K562 (cell line): ENCODE data around the gene SPATA25. TPM values are rescaled to one million over a fixed set of nuclear protein-coding genes. Genes with fewer than 3 reads are reported as not detected.
A peak's percentile ranks its signal among the peaks of the same experiment; 100 is the strongest.

ENCODE experiments used
- DIDO1 ChIP-seq: fragments of 450-650 bp; IDR thresholded peaks from 2 replicates; pipeline ENCODE4 v1.6.1; 2016; ENCODE audit warnings: low read depth, missing biosample characterization, missing genetic modification characterization
- FIP1L1 ChIP-seq: fragments of 200-400 bp; formaldehyde crosslinking; IDR thresholded peaks from 2 replicates; pipeline ENCODE4 v1.6.1; 2018; ENCODE audit warnings: mild to moderate bottlenecking, low read depth, low read length; ENCODE audit not compliant: poor library complexity, severe bottlenecking
- HNRNPK ChIP-seq: fragments of 200-400 bp; formaldehyde crosslinking; IDR thresholded peaks from one replicate; pipeline ENCODE4 v1.6.1; 2018; ENCODE audit warnings: mild to moderate bottlenecking, low read depth, low read length; ENCODE audit not compliant: poor library complexity, severe bottlenecking
- IFI16 ChIP-seq: fragments of 250-450 bp; sonication (Bioruptor Pico); IDR thresholded peaks from 2 replicates; pipeline ENCODE4 v2.1.2; 2022; ENCODE audit warnings: mild to moderate bottlenecking, inconsistent platforms
- KDM4B ChIP-seq, 2 experiments: fragments of 450-650 bp in 1 of 2; sonication (generic) in 1 of 2; IDR thresholded peaks; 2 replicates each; pipeline ENCODE4 v1.6.1; 2016 to 2017; ENCODE audit warnings: borderline replicate concordance in 2 of 2, antibody characterized with exemption in 1 of 2, low read depth in 1 of 2, mild to moderate bottlenecking in 1 of 2
- MCM7 ChIP-seq, 2 experiments: fragments of 450-650 bp; IDR thresholded peaks; 2 replicates each; pipeline ENCODE4 v1.6.1; 2016 to 2018
- MEIS2 ChIP-seq: fragments of 450-650 bp; IDR thresholded peaks from 2 replicates; pipeline ENCODE4 v1.6.1; 2014; ENCODE audit warnings: mild to moderate bottlenecking; ENCODE audit not compliant: partially characterized antibody
- NFATC3 ChIP-seq: fragments of 450-650 bp; IDR thresholded peaks from 2 replicates; pipeline ENCODE4 v1.6.1; 2017; ENCODE audit warnings: mild to moderate bottlenecking
- RBFOX2 ChIP-seq: fragments of 200-400 bp; formaldehyde crosslinking; IDR thresholded peaks from 2 replicates; pipeline ENCODE4 v1.6.1; 2017; ENCODE audit warnings: low read depth, mild to moderate bottlenecking, low read length, moderate library complexity
- RFX1 ChIP-seq: fragments of 450-650 bp; IDR thresholded peaks from 2 replicates; pipeline ENCODE4 v1.6.1; 2016; ENCODE audit warnings: mild to moderate bottlenecking, moderate library complexity
- SMARCC2 ChIP-seq: fragments of 450-650 bp; IDR thresholded peaks from 2 replicates; pipeline ENCODE4 v1.6.1; 2017; ENCODE audit warnings: antibody characterized with exemption, moderate library complexity, mild to moderate bottlenecking, low read depth
- SNRNP70 ChIP-seq: fragments of 200-400 bp; formaldehyde crosslinking; optimal IDR thresholded peaks from 2 replicates; pipeline ENCODE3; 2017; ENCODE audit warnings: low read depth, low read length
- SUPT5H ChIP-seq: fragments of 450-650 bp; IDR thresholded peaks from 2 replicates; pipeline ENCODE4 v1.6.1; 2016
- ZNF282 ChIP-seq: sonication (generic); formaldehyde crosslinking; IDR thresholded peaks from 2 replicates; pipeline ENCODE4 v1.8.1; 2023; ENCODE audit warnings: missing genetic modification reagents
- polyA plus RNA-seq, 8 experiments: library from polyadenylated mRNA; depleted of rRNA in 4 of 8; stranded (reverse) in 5 of 8; unstranded in 3 of 8; fragments of >200 nt; fragmentation: Nextera tagmentation in 2 of 8; fragmentation: Illumina TruSeq in 1 of 8; extraction: Ambion mirVana in 2 of 8; extraction: Trizol in 1 of 8; gene quantifications; 2 replicates each; pipeline versions ENCODE4 v1.2.1 to v1.2.3, GENCODE V29; 2011 to 2014; ENCODE audit warnings: inconsistent platforms in 1 of 8, missing spikeins in 1 of 8
- total RNA-seq, 7 experiments: library from RNA; depleted of rRNA in 6 of 7; stranded (reverse); fragments of >200 nt in 6 of 7; fragmentation: Illumina TruSeq in 2 of 7; extraction: Trizol in 2 of 7; gene quantifications; 2 replicates each; pipeline versions ENCODE4 v1.2.1 to v1.2.3, GENCODE V29; 2011 to 2021; ENCODE audit warnings: low replicate concordance in 1 of 7
- TF ChIP-seq, protein P1 (sequence below): fragments of 200-600 bp; sonication (generic); IDR thresholded peaks from one replicate; pipeline ENCODE4 v1.6.1; 2012; ENCODE audit warnings: mild to moderate bottlenecking, low read depth, low read length, inconsistent platforms
- TF ChIP-seq, protein P2 (sequence below): fragments of 250-450 bp; sonication (Bioruptor Pico); IDR thresholded peaks from 2 replicates; pipeline ENCODE4 v1.8.0; 2021; ENCODE audit warnings: borderline replicate concordance, mild to moderate bottlenecking, moderate library complexity; ENCODE audit not compliant: poor library complexity, severe bottlenecking

Gene SPATA25
- total and polyA plus RNA-seq, 9 of the 15 experiments (the other 6 are each of a cell fraction or from before 2014, with no cell fraction given): 0.21 to 0.95 (median 0.53) TPM; not detected in 3

DNA sequence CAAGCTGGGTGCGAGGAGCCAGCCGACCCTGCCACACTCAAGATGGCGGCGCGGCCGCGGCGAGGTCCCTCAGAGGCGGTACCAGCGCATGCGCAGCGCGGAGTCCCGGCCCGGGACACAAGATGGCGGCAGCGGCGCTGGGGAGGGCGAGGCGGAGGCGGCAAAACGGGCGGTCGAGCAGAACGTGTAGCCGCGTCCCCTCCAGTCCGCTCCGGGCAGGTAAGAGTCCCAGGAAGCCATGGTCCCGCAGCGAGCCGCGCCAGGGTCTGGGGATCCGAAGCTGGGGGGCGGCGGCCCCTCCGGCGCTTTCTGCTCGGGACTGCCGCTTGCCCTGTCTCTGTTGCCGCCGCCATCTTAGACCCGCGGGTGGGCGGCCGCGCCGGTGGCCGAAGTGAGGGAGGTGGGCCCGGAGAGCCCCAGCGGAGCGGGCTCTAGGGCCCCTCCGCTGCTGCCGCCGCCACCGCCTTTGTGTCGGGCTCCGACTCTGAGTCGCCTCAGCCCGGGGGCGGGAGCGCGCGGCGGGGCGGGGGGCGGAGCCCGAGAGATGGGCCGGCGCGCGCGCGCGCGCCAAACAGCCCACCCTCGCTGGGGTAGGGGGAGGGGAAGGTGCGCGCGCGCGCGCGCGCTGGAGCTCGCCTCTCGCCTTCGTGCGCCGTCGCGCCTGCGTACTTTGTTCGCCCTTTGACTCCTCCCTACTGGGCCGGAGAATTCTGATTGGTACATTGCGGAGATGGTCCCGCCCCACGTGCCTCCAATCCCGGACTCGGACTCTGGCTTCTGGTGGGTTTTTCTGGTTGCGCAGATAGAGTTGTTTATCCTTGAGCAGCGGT lies 47.4 kb upstream of the SPATA25 start, which contains the start of gene PCIF1 (continued):
- TF ChIP-seq, protein P1, sequence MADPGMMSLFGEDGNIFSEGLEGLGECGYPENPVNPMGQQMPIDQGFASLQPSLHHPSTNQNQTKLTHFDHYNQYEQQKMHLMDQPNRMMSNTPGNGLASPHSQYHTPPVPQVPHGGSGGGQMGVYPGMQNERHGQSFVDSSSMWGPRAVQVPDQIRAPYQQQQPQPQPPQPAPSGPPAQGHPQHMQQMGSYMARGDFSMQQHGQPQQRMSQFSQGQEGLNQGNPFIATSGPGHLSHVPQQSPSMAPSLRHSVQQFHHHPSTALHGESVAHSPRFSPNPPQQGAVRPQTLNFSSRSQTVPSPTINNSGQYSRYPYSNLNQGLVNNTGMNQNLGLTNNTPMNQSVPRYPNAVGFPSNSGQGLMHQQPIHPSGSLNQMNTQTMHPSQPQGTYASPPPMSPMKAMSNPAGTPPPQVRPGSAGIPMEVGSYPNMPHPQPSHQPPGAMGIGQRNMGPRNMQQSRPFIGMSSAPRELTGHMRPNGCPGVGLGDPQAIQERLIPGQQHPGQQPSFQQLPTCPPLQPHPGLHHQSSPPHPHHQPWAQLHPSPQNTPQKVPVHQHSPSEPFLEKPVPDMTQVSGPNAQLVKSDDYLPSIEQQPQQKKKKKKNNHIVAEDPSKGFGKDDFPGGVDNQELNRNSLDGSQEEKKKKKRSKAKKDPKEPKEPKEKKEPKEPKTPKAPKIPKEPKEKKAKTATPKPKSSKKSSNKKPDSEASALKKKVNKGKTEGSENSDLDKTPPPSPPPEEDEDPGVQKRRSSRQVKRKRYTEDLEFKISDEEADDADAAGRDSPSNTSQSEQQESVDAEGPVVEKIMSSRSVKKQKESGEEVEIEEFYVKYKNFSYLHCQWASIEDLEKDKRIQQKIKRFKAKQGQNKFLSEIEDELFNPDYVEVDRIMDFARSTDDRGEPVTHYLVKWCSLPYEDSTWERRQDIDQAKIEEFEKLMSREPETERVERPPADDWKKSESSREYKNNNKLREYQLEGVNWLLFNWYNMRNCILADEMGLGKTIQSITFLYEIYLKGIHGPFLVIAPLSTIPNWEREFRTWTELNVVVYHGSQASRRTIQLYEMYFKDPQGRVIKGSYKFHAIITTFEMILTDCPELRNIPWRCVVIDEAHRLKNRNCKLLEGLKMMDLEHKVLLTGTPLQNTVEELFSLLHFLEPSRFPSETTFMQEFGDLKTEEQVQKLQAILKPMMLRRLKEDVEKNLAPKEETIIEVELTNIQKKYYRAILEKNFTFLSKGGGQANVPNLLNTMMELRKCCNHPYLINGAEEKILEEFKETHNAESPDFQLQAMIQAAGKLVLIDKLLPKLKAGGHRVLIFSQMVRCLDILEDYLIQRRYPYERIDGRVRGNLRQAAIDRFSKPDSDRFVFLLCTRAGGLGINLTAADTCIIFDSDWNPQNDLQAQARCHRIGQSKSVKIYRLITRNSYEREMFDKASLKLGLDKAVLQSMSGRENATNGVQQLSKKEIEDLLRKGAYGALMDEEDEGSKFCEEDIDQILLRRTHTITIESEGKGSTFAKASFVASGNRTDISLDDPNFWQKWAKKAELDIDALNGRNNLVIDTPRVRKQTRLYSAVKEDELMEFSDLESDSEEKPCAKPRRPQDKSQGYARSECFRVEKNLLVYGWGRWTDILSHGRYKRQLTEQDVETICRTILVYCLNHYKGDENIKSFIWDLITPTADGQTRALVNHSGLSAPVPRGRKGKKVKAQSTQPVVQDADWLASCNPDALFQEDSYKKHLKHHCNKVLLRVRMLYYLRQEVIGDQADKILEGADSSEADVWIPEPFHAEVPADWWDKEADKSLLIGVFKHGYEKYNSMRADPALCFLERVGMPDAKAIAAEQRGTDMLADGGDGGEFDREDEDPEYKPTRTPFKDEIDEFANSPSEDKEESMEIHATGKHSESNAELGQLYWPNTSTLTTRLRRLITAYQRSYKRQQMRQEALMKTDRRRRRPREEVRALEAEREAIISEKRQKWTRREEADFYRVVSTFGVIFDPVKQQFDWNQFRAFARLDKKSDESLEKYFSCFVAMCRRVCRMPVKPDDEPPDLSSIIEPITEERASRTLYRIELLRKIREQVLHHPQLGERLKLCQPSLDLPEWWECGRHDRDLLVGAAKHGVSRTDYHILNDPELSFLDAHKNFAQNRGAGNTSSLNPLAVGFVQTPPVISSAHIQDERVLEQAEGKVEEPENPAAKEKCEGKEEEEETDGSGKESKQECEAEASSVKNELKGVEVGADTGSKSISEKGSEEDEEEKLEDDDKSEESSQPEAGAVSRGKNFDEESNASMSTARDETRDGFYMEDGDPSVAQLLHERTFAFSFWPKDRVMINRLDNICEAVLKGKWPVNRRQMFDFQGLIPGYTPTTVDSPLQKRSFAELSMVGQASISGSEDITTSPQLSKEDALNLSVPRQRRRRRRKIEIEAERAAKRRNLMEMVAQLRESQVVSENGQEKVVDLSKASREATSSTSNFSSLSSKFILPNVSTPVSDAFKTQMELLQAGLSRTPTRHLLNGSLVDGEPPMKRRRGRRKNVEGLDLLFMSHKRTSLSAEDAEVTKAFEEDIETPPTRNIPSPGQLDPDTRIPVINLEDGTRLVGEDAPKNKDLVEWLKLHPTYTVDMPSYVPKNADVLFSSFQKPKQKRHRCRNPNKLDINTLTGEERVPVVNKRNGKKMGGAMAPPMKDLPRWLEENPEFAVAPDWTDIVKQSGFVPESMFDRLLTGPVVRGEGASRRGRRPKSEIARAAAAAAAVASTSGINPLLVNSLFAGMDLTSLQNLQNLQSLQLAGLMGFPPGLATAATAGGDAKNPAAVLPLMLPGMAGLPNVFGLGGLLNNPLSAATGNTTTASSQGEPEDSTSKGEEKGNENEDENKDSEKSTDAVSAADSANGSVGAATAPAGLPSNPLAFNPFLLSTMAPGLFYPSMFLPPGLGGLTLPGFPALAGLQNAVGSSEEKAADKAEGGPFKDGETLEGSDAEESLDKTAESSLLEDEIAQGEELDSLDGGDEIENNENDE: no peak
- TF ChIP-seq FIP1L1 (peak; percentile 95), IFI16 (CRISPR knock-in tag) (no peak), SMARCC2 (no peak), MEIS2 (peak; percentile 82), DIDO1 (tag) (no peak), MCM7 (IDR thresholded peaks at IDR 0.05) (no peak), SNRNP70 (no peak), NFATC3 (no peak), RBFOX2 (peak; percentile 98), SUPT5H (peak; percentile 98), KDM4B (IDR thresholded peaks at IDR 0.05; ENCODE audit: borderline replicate concordance in 2 of 2, low read depth in 1 of 2) (peak in 1 of 2 experiments; percentile 71; a peak in 2 of 4 replicates), ZNF282 (CRISPR knock-in tag) (peak; percentile 57; the same call in 1 of the 2 replicates), RFX1 (no peak), HNRNPK (peak; percentile 60)
- TF ChIP-seq, protein P2, sequence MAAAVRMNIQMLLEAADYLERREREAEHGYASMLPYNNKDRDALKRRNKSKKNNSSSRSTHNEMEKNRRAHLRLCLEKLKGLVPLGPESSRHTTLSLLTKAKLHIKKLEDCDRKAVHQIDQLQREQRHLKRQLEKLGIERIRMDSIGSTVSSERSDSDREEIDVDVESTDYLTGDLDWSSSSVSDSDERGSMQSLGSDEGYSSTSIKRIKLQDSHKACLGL: no peak
